Breast epithelium (tissue), 3 donors: ENCODE data around the gene LRIF1. TPM values are rescaled to one million over a fixed set of nuclear protein-coding genes. Genes with fewer than 3 reads are reported as not detected.

Experiments used
- total RNA-seq, 3 donors: library from RNA; depleted of rRNA; stranded (reverse); fragments of >200 nt; gene quantifications; one replicate each; pipeline ENCODE4 v1.1.0, GENCODE V29; 2016

Gene LRIF1
- total RNA-seq, 3 donors from 2014 or later: 9.5 to 17.0 (median 9.8) TPM

Other genes starting within 250 kb of the LRIF1 start
- gene CD53, start 90.8 kb downstream of the LRIF1 start, total RNA-seq: 10 to 100 TPM; 36.1 to 72.6 (median 50.2) TPM
- gene DRAM2, start 176.2 kb upstream of the LRIF1 start, total RNA-seq: 100 to 1,000 TPM in 1 of 3 donors, 10 to 100 TPM in 2; 51.5 to 122 (median 74.5) TPM
- 10 to 100 TPM; 49.8 to 67.7 (median 62.5) TPM for gene CEPT1, start 176.3 kb upstream of the LRIF1 start, total RNA-seq
- gene DENND2D, start 236.7 kb upstream of the LRIF1 start, total RNA-seq: 10 to 100 TPM; 27.7 to 70.8 (median 34.4) TPM